HCT116 (cell line): ENCODE measurements around the gene MARCHF6. TPM values are rescaled to one million over a fixed set of nuclear protein-coding genes. Genes with fewer than 3 reads are reported as not detected.
"Not testable (repeated sequence)": the region's sequence is repeated elsewhere in the genome, so short reads cannot be mapped to it uniquely, and the experiment has no call there.

ENCODE experiments used
- ATAC-seq: fragments of 200-7000 bp; cut with Tn5 transposase; 2 replicates; pipeline ENCODE4 v1.9.1; 2020; ENCODE audit warnings: mild to moderate bottlenecking, moderate library complexity
- BruUV-seq: library from RNA; stranded (reverse); fragments of 400-500 nt; replicated peaks from 2 replicates; lab custom pipeline; 2021; lab: Mats Ljungman, UMichigan
- CTCF ChIA-PET: fragments of 300-600 bp; sonication (Branson Sonifier 250); formaldehyde crosslinking; loops from one replicate; lab custom pipeline; 2021; ENCODE audit warnings: antibody characterized with exemption; lab: Charles Lee
- POLR2A ChIA-PET: fragments of 300-600, 350-600 bp; sonication (Branson Sonifier 250); formaldehyde crosslinking; loops from one replicate; lab custom pipeline; 2021; ENCODE audit warnings: antibody characterized with exemption; lab: Charles Lee
- RAD21 ChIA-PET, 2 experiments: fragments of 300-600 bp; sonication (Branson Sonifier 250); formaldehyde crosslinking; loops; one replicate each; lab custom pipeline; 2023; ENCODE audit warnings: low total read pairs in 2 of 2; ENCODE audit not compliant: uncharacterized antibody in 2 of 2, unreplicated experiment in 2 of 2, low non-redundant PET in 1 of 2; lab: Charles Lee
- DNase-seq: peaks from one replicate; pipeline ENCODE4 v3.0.0-alpha.2; 2010; ENCODE audit warnings: low read depth, low spot score
- H2AFZ ChIP-seq: fragments of 200-600 bp; shearing (Covaris generic), sonication (generic); 2 replicates; pipeline ENCODE4 v1.6.1; 2017; ENCODE audit warnings: low read depth, mixed run types, mixed read lengths, antibody characterized with exemption, low read length; ENCODE audit not compliant: poor library complexity, severe bottlenecking
- H3K27ac ChIP-seq: 2 replicates; pipeline ENCODE4 v1.5.1; 2012; ENCODE audit warnings: low read depth, low read length
- H3K27me3 ChIP-seq: fragments of 200-600 bp; sonication (generic); 2 replicates; pipeline ENCODE4 v1.6.1; 2016; ENCODE audit warnings: mixed run types, low read length, mixed read lengths; ENCODE audit not compliant: insufficient read depth
- H3K36me3 ChIP-seq, 2 experiments: fragments of 200-500 bp in 1 of 2; fragments of 200-600 bp in 1 of 2; sonication (Bioruptor generic) in 1 of 2; sonication (generic) in 1 of 2; 2 replicates each; pipeline versions ENCODE4 v1.5.1 to v1.6.1; 2014 to 2016; ENCODE audit warnings: low read length in 2 of 2, inconsistent platforms in 1 of 2, mixed read lengths in 1 of 2, mixed run types in 1 of 2; ENCODE audit not compliant: insufficient read depth in 2 of 2, control insufficient read depth in 1 of 2
- H3K4me1 ChIP-seq, 2 experiments: fragments of 200-600 bp in 1 of 2; sonication (generic) in 1 of 2; 2 replicates each; pipeline versions ENCODE4 v1.5.1 to v1.6.1; 2012 to 2017; ENCODE audit warnings: low read length in 2 of 2, inconsistent platforms in 1 of 2, mild to moderate bottlenecking in 1 of 2, mixed read lengths in 1 of 2, mixed run types in 1 of 2, moderate library complexity in 1 of 2; ENCODE audit not compliant: insufficient read depth in 2 of 2, control insufficient read depth in 1 of 2
- H3K4me2 ChIP-seq: fragments of 200-600 bp; sonication (generic); 2 replicates; pipeline ENCODE4 v1.6.1; 2017; ENCODE audit warnings: mixed run types, low read length, mixed read lengths
- H3K4me3 ChIP-seq, 2 experiments: fragments of 200-600 bp in 1 of 2; sonication (generic) in 1 of 2; replicated peaks in 1 of 2; 2 replicates each; pipeline ENCODE4 v1.5.1; 2011 to 2016; ENCODE audit warnings: low read length in 2 of 2, control low read depth in 1 of 2, low read depth in 1 of 2, mild to moderate bottlenecking in 1 of 2, mixed read lengths in 1 of 2, mixed run types in 1 of 2
- H3K79me2 ChIP-seq: fragments of 200-600 bp; sonication (generic); 2 replicates; pipeline ENCODE4 v1.6.1; 2017; ENCODE audit warnings: mild to moderate bottlenecking, mixed run types, low read length, moderate library complexity, mixed read lengths; ENCODE audit not compliant: insufficient read depth
- H3K9ac ChIP-seq: fragments of 200-600 bp; sonication (generic); 2 replicates; pipeline ENCODE4 v1.6.1; 2016; ENCODE audit warnings: low read length, mixed read lengths
- H3K9me2 ChIP-seq: fragments of 200-600 bp; sonication (generic), shearing (Covaris generic); 2 replicates; pipeline ENCODE4 v1.6.1; 2017; ENCODE audit warnings: mixed run types, mild to moderate bottlenecking, moderate library complexity; ENCODE audit not compliant: insufficient read depth
- H3K9me3 ChIP-seq, 2 experiments: fragments of 200-500 bp in 1 of 2; fragments of 200-600 bp in 1 of 2; sonication (Bioruptor generic) in 1 of 2; sonication (generic) in 1 of 2; 2 replicates each; pipeline ENCODE4 v1.6.1; 2014 to 2017; ENCODE audit warnings: low read length in 2 of 2, mixed read lengths in 2 of 2, inconsistent platforms in 1 of 2, low read depth in 1 of 2, mild to moderate bottlenecking in 1 of 2, mixed run types in 1 of 2, moderate library complexity in 1 of 2; ENCODE audit not compliant: control insufficient read depth in 1 of 2, insufficient read depth in 1 of 2
- H4K20me1 ChIP-seq: fragments of 200-600 bp; sonication (generic), shearing (Covaris generic); 2 replicates; pipeline ENCODE4 v1.6.1; 2017; ENCODE audit warnings: mixed run types, mild to moderate bottlenecking, moderate library complexity; ENCODE audit not compliant: insufficient read depth
- ATF3 ChIP-seq: IDR thresholded peaks from 2 replicates; pipeline ENCODE4 v1.6.1; 2012
- CBX3 ChIP-seq: IDR thresholded peaks from 2 replicates; pipeline ENCODE4 v1.6.1; 2012; ENCODE audit warnings: low read depth
- CEBPB ChIP-seq: IDR thresholded peaks from 2 replicates; pipeline ENCODE4 v1.6.1; 2012; ENCODE audit warnings: low read depth
- EGR1 ChIP-seq: IDR thresholded peaks from 2 replicates; pipeline ENCODE4 v1.6.1; 2012; ENCODE audit warnings: low read depth
- ELF1 ChIP-seq: IDR thresholded peaks from 2 replicates; pipeline ENCODE4 v1.6.1; 2012; ENCODE audit warnings: low read depth, borderline replicate concordance
- EZH2 ChIP-seq: fragments of 200-600 bp; sonication (generic); IDR thresholded peaks from 2 replicates; pipeline ENCODE4 v1.6.1; 2017; ENCODE audit warnings: antibody characterized with exemption, mixed run types
- EZH2phosphoT487 ChIP-seq: fragments of 200-600 bp; IDR thresholded peaks from 2 replicates; pipeline ENCODE4 v1.6.1; 2018; ENCODE audit warnings: antibody characterized with exemption, borderline replicate concordance
- FOSL1 ChIP-seq: IDR thresholded peaks from 2 replicates; pipeline ENCODE4 v1.6.1; 2012; ENCODE audit warnings: low read depth
- MAX ChIP-seq: IDR thresholded peaks from 2 replicates; pipeline ENCODE4 v1.6.1; 2012
- POLR2A ChIP-seq: IDR thresholded peaks from 2 replicates; pipeline ENCODE4 v1.7.0; 2011; ENCODE audit warnings: borderline replicate concordance; ENCODE audit not compliant: insufficient read depth, insufficient read length; ENCODE audit errors: extremely low read depth
- POLR2AphosphoS5 ChIP-seq: IDR thresholded peaks from 2 replicates; pipeline ENCODE4 v1.6.1; 2011; ENCODE audit warnings: mild to moderate bottlenecking, low read depth, low read length, moderate library complexity
- RAD21 ChIP-seq: IDR thresholded peaks from 2 replicates; pipeline ENCODE4 v1.6.1; 2012; ENCODE audit warnings: low read depth, mild to moderate bottlenecking
- SIN3A ChIP-seq: IDR thresholded peaks from 2 replicates; pipeline ENCODE4 v1.6.1; 2012; ENCODE audit warnings: low read depth
- SP1 ChIP-seq: IDR thresholded peaks from 2 replicates; pipeline ENCODE4 v1.6.1; 2012; ENCODE audit warnings: low read depth
- SRF ChIP-seq: IDR thresholded peaks from 2 replicates; pipeline ENCODE4 v1.6.1; 2012; ENCODE audit warnings: low read depth
- TCF7L2 ChIP-seq: IDR thresholded peaks from 2 replicates; pipeline ENCODE4 v1.7.0; 2011; ENCODE audit warnings: borderline replicate concordance, inconsistent platforms; ENCODE audit not compliant: insufficient read depth, insufficient read length; ENCODE audit errors: extremely low read depth
- YY1 ChIP-seq: IDR thresholded peaks from 2 replicates; pipeline ENCODE4 v1.6.1; 2011; ENCODE audit warnings: low read length, low read depth, moderate library complexity, mild to moderate bottlenecking; ENCODE audit not compliant: insufficient replicate concordance; ENCODE audit errors: extremely low read depth
- ZBTB33 ChIP-seq: IDR thresholded peaks from 2 replicates; pipeline ENCODE4 v1.6.1; 2011; ENCODE audit warnings: mild to moderate bottlenecking, low read length, moderate library complexity; ENCODE audit not compliant: insufficient replicate concordance; ENCODE audit errors: extremely low read depth
- ZNF274 ChIP-seq: fragments of 200-500 bp; sonication (Bioruptor generic); IDR thresholded peaks from 2 replicates; pipeline ENCODE4 v1.6.1; 2014; ENCODE audit warnings: mild to moderate bottlenecking, low read depth, low read length, inconsistent platforms
- intact Hi-C: fragments of 100-400 bp; cut with micrococcal nuclease; formaldehyde crosslinking; loops from 2 replicates; pipeline ENCODE4 v1.10.0; 2022
- total RNA-seq: library from RNA; stranded (reverse); gene quantifications from one replicate; pipeline ENCODE4 v1.2.1, GENCODE V29; 2021; ENCODE audit not compliant: unreplicated experiment

Gene MARCHF6
- total RNA-seq, 1 experiment from 2014 or later, result 144 TPM

GRCh38 chr5:10392567-10393328, 39.3 kb downstream of the MARCHF6 start:
- H2AFZ ChIP-seq, BruUV-seq, CTCF ChIA-PET, H3K4me2 ChIP-seq, ATAC-seq, H3K4me3 ChIP-seq, H3K9me2 ChIP-seq, H4K20me1 ChIP-seq, DNase-seq, H3K27me3 ChIP-seq, POLR2A ChIA-PET, H3K4me1 ChIP-seq, H3K9me3 ChIP-seq, H3K9ac ChIP-seq, intact Hi-C loops, RAD21 ChIA-PET, H3K27ac ChIP-seq: not testable (repeated sequence)
- Histone ChIP-seq H3K79me2 (peaks cover 23% of the 10 kb centered on the region; the same call in 1 of the 2 replicates), H3K36me3 (peaks cover 28 to 54% of the 10 kb centered on the region in 2 experiments)

- CTCF ChIA-PET, result no interaction called here
These were observed 40.0 kb downstream of the MARCHF6 start for GRCh38 chr5:10393491-10393890.

More at GRCh38 chr5:10393491-10393890, 40.0 kb downstream of the MARCHF6 start:
- DNase-seq (no peak), ATAC-seq (no peak)
- no peaks in the 10 kb centered on the region for H3K4me1 ChIP-seq
- H3K79me2 ChIP-seq, result peaks cover 23% of the 10 kb centered on the region; the same call in 1 of the 2 replicates
- POLR2A ChIA-PET, result no interaction called here
- no peak overlapping the region for H3K4me2 ChIP-seq
- H3K9ac ChIP-seq, result no peak overlapping the region
- no peaks in the 10 kb centered on the region for H3K9me3 ChIP-seq
- peaks cover 28 to 51% of the 10 kb centered on the region in 2 experiments for H3K36me3 ChIP-seq
- intact Hi-C loops, result no loop called here
- H3K4me3 ChIP-seq, result no peak overlapping the region
- RAD21 ChIA-PET, result no interaction called here
- BruUV-seq, result no TSS peak
- no peak for TF ChIP-seq YY1
- TF ChIP-seq TCF7L2, result no peak
- TF ChIP-seq SIN3A, result no peak
- no peak for TF ChIP-seq SRF
- no peak for TF ChIP-seq MAX
- TF ChIP-seq EZH2, result no peak
- no peak for TF ChIP-seq CBX3
- no peak for TF ChIP-seq EGR1
- TF ChIP-seq FOSL1, result no peak
- no peak for TF ChIP-seq CEBPB
- TF ChIP-seq ZNF274, result no peak
- no peak for TF ChIP-seq EZH2phosphoT487
- TF ChIP-seq ZBTB33, result no peak
- no peak for TF ChIP-seq POLR2AphosphoS5
- TF ChIP-seq SP1, result no peak
- no peak for TF ChIP-seq RAD21
- no peak for TF ChIP-seq ELF1
- TF ChIP-seq ATF3, result no peak
- no peak for TF ChIP-seq POLR2A
- H3K27ac ChIP-seq, result no peak overlapping the region
- peaks cover 4% of the 10 kb centered on the region; the same call in 1 of the 2 replicates for H4K20me1 ChIP-seq
- H2AFZ ChIP-seq, result no peak overlapping the region
- no peaks in the 10 kb centered on the region for H3K27me3 ChIP-seq
- no peaks in the 10 kb centered on the region for H3K9me2 ChIP-seq
